IMR-90 (cell line): ENCODE results near the gene SEMA5A. TPM values are rescaled to one million over a fixed set of nuclear protein-coding genes. Genes with fewer than 3 reads are reported as not detected.
A peak's percentile ranks its signal among the peaks of the same experiment; 100 is the strongest.

ENCODE experiments used
- ATAC-seq: fragments of 200-7000 bp; cut with Tn5 transposase; 2 replicates; pipeline ENCODE4 v1.9.1; 2020; ENCODE audit warnings: low read depth, mild to moderate bottlenecking, moderate library complexity
- BruUV-seq: library from RNA; stranded (reverse); fragments of 400-500 nt; replicated peaks from 2 replicates; lab custom pipeline; 2021; lab: Mats Ljungman, UMichigan
- CTCF ChIA-PET: fragments of 300-600 bp; formaldehyde crosslinking; extraction: SDS; loops from one replicate; lab custom pipeline; 2021; ENCODE audit warnings: antibody characterized with exemption; lab: Yijun Ruan, JAX
- POLR2A ChIA-PET: fragments of 300-600 bp; sonication (Branson Sonifier 250); formaldehyde crosslinking; loops from one replicate; lab custom pipeline; 2022; ENCODE audit warnings: antibody characterized with exemption; ENCODE audit not compliant: unreplicated experiment; lab: Charles Lee
- DNase-seq: peaks from one replicate; pipeline ENCODE4 v3.0.0; 2013
- H2AFZ ChIP-seq: replicated peaks from 2 replicates; pipeline ENCODE3; 2013; ENCODE audit warnings: low read length, mild to moderate bottlenecking; ENCODE audit not compliant: poor library complexity
- H2AK5ac ChIP-seq: 2 replicates; pipeline ENCODE4 v1.6.1; 2013; ENCODE audit warnings: low read depth, low read length, inconsistent platforms
- H2AK9ac ChIP-seq: replicated peaks from 2 replicates; pipeline ENCODE3; 2013; ENCODE audit warnings: mild to moderate bottlenecking, low read depth, low read length, moderate library complexity; ENCODE audit not compliant: poor library complexity
- H2BK120ac ChIP-seq: 2 replicates; pipeline ENCODE4 v1.6.1; 2013; ENCODE audit warnings: low read depth, low read length, inconsistent platforms
- H2BK15ac ChIP-seq: 3 replicates; pipeline ENCODE4 v1.6.1; 2013; ENCODE audit warnings: low read depth, low read length, inconsistent platforms
- H2BK20ac ChIP-seq: 2 replicates; pipeline ENCODE4 v1.6.1; 2013; ENCODE audit warnings: low read depth, mild to moderate bottlenecking, inconsistent platforms, low read length, moderate library complexity
- H2BK5ac ChIP-seq: 2 replicates; pipeline ENCODE4 v1.6.1; 2013; ENCODE audit warnings: mild to moderate bottlenecking, low read depth, low read length, inconsistent platforms; ENCODE audit not compliant: poor library complexity, severe bottlenecking
- H3K14ac ChIP-seq: replicated peaks from 2 replicates; pipeline ENCODE4 v1.6.1; 2013; ENCODE audit warnings: low read depth, low read length, inconsistent platforms
- H3K18ac ChIP-seq: 2 replicates; pipeline ENCODE4 v1.6.1; 2013; ENCODE audit warnings: low read depth, low read length, control low read depth
- H3K23ac ChIP-seq: 2 replicates; pipeline ENCODE4 v1.6.1; 2013; ENCODE audit warnings: low read depth, low read length, inconsistent platforms
- H3K27ac ChIP-seq: 2 replicates; pipeline ENCODE4 v1.5.1; 2013; ENCODE audit warnings: mild to moderate bottlenecking, control low read depth, low read length; ENCODE audit not compliant: insufficient read depth
- H3K27me3 ChIP-seq: 2 replicates; pipeline ENCODE4 v1.6.1; 2013; ENCODE audit warnings: low read length; ENCODE audit not compliant: control insufficient read depth, insufficient read depth
- H3K36me3 ChIP-seq: 2 replicates; pipeline ENCODE4 v1.6.1; 2013; ENCODE audit warnings: low read length, mixed read lengths; ENCODE audit not compliant: control insufficient read depth, insufficient read depth
- H3K4ac ChIP-seq: 2 replicates; pipeline ENCODE4 v1.6.1; 2013; ENCODE audit warnings: low read depth, low read length, inconsistent platforms
- H3K4me1 ChIP-seq: 2 replicates; pipeline ENCODE4 v1.6.1; 2013; ENCODE audit warnings: low read length, mixed read lengths; ENCODE audit not compliant: control insufficient read depth, insufficient read depth
- H3K4me2 ChIP-seq: 2 replicates; pipeline ENCODE4 v1.6.1; 2013; ENCODE audit warnings: low read depth, mild to moderate bottlenecking, control low read depth, low read length, moderate library complexity
- H3K4me3 ChIP-seq: 2 replicates; pipeline ENCODE4 v1.5.1; 2013; ENCODE audit warnings: low read depth, mild to moderate bottlenecking, control low read depth, low read length, moderate library complexity; ENCODE audit not compliant: insufficient read depth
- H3K56ac ChIP-seq: 2 replicates; pipeline ENCODE4 v1.6.1; 2013; ENCODE audit warnings: low read length, inconsistent platforms; ENCODE audit not compliant: insufficient read depth; ENCODE audit errors: extremely low read depth
- H3K79me1 ChIP-seq, 2 experiments: 2 replicates each; pipeline ENCODE4 v1.6.1; 2013; ENCODE audit warnings: low read length in 2 of 2, inconsistent platforms in 1 of 2, low read depth in 1 of 2
- H3K9ac ChIP-seq: 2 replicates; pipeline ENCODE4 v1.6.1; 2013; ENCODE audit warnings: low read depth, low read length, control low read depth
- H3K9me1 ChIP-seq: 2 replicates; pipeline ENCODE4 v1.6.1; 2013; ENCODE audit warnings: low read length, inconsistent platforms; ENCODE audit not compliant: insufficient read depth
- H3K9me3 ChIP-seq: 2 replicates; pipeline ENCODE4 v1.6.1; 2013; ENCODE audit warnings: low read length; ENCODE audit not compliant: control insufficient read depth, insufficient read depth
- H4K20me1 ChIP-seq: 2 replicates; pipeline ENCODE4 v1.6.1; 2013; ENCODE audit warnings: low read length, inconsistent platforms; ENCODE audit not compliant: insufficient read depth
- H4K5ac ChIP-seq: 2 replicates; pipeline ENCODE4 v1.6.1; 2013; ENCODE audit warnings: mild to moderate bottlenecking, low read depth, low read length, control low read depth
- H4K8ac ChIP-seq, 2 experiments: 2 replicates each; pipeline ENCODE4 v1.6.1; 2013; ENCODE audit warnings: low read depth in 2 of 2, low read length in 2 of 2, control low read depth in 1 of 2, inconsistent platforms in 1 of 2
- H4K91ac ChIP-seq: 2 replicates; pipeline ENCODE4 v1.6.1; 2013; ENCODE audit warnings: low read depth, low read length, inconsistent platforms; ENCODE audit not compliant: insufficient read depth
- CEBPB ChIP-seq: IDR thresholded peaks from 2 replicates; pipeline ENCODE4 v1.6.1; 2012; ENCODE audit warnings: low read depth, low read length, improper control_type of control experiment
- CHD1 ChIP-seq: IDR thresholded peaks from 2 replicates; pipeline ENCODE4 v1.6.1; 2012; ENCODE audit warnings: low read depth, low read length, improper control_type of control experiment
- CTCF ChIP-seq: conservative IDR thresholded peaks from 2 replicates; pipeline ENCODE4 v1.5.1; 2012; ENCODE audit warnings: mild to moderate bottlenecking, low read depth, low read length, improper control_type of control experiment
- ELK1 ChIP-seq: fragments of 150-350 bp; IDR thresholded peaks from 2 replicates; pipeline ENCODE4 v1.6.1; 2016; ENCODE audit warnings: low read depth, mild to moderate bottlenecking, low read length, moderate library complexity, borderline replicate concordance
- MAFK ChIP-seq: IDR thresholded peaks from 2 replicates; pipeline ENCODE4 v1.6.1; 2012; ENCODE audit warnings: low read depth, low read length, improper control_type of control experiment
- MAZ ChIP-seq: IDR thresholded peaks from 2 replicates; pipeline ENCODE4 v1.6.1; 2012; ENCODE audit warnings: low read depth, mild to moderate bottlenecking, low read length, improper control_type of control experiment, moderate library complexity, borderline replicate concordance
- MXI1 ChIP-seq: IDR thresholded peaks from 2 replicates; pipeline ENCODE4 v1.6.1; 2012; ENCODE audit warnings: low read depth, mild to moderate bottlenecking, low read length, moderate library complexity, borderline replicate concordance
- NFE2L2 ChIP-seq: fragments of 150-350 bp; IDR thresholded peaks from 2 replicates; pipeline ENCODE4 v1.6.1; 2016; ENCODE audit warnings: low read depth, mild to moderate bottlenecking, low read length
- POLR2A ChIP-seq: IDR thresholded peaks from 2 replicates; pipeline ENCODE4 v1.6.1; 2012; ENCODE audit warnings: mild to moderate bottlenecking, low read depth, low read length
- RAD21 ChIP-seq: IDR thresholded peaks from 2 replicates; pipeline ENCODE4 v1.6.1; 2012; ENCODE audit warnings: low read length, improper control_type of control experiment
- RFX5 ChIP-seq: IDR thresholded peaks from 2 replicates; pipeline ENCODE4 v1.8.0; 2012; ENCODE audit warnings: low read depth, mild to moderate bottlenecking, low read length, moderate library complexity
- SMC3 ChIP-seq: fragments of 150-350 bp; IDR thresholded peaks from 2 replicates; pipeline ENCODE4 v1.6.1; 2016; ENCODE audit warnings: low read depth, mild to moderate bottlenecking, antibody characterized with exemption, low read length, moderate library complexity
- dilution Hi-C: fragments of 300-500 bp; cut with HindIII; formaldehyde crosslinking; loops from one replicate; pipeline ENCODE4 v1.14.3; 2018; ENCODE audit warnings: low sequenced_read_pairs; ENCODE audit not compliant: unreplicated experiment
- in situ Hi-C: fragments of 300-500 bp; cut with MboI; formaldehyde crosslinking; loops from 3 replicates; pipeline ENCODE4 v1.14.3; 2019; ENCODE audit warnings: low sequenced_read_pairs, inconsistent platforms, mixed read lengths
- intact Hi-C: fragments of 100-400 bp; cut with micrococcal nuclease; formaldehyde crosslinking; loops from 2 replicates; pipeline ENCODE4 v1.10.0; 2022
- polyA plus RNA-seq, 3 experiments: library from polyadenylated mRNA; depleted of rRNA; stranded (reverse); fragments of >200 nt; gene quantifications; 2 replicates each; pipeline ENCODE4 v1.2.3, GENCODE V29; 2012; ENCODE audit warnings: low replicate concordance in 1 of 3
- total RNA-seq: library from RNA; depleted of rRNA; stranded (reverse); fragments of >200 nt; gene quantifications from 2 replicates; pipeline ENCODE4 v1.2.3, GENCODE V29; 2012
- TF ChIP-seq, protein P1 (sequence below): fragments of 150-350 bp; IDR thresholded peaks from 2 replicates; pipeline ENCODE4 v1.6.1; 2017; ENCODE audit warnings: mild to moderate bottlenecking, antibody characterized with exemption, low read length, low read depth

SEMA5A gene
- total and polyA plus RNA-seq, 2 of the 4 experiments (the other 2 are of a cell fraction), result 8.2 to 9.9 TPM

DNA sequence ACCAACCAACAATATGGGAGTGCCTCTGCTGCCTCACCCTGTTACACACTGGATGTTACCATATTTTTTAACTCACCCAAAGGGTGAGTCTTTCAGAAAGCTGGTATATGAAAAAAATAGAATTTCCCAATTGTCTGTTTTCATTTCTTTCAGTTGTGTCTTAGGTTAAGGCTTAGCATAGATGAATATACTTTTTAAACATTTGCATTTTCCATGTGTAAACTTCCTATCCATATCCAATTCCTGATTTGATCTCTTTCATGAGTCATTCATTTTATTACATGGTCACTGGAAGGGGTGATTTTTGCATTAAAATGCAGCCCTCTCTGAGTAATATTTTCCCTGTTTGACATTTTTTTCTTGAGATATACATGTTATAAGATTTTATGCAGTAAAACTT lies 406.5 kb downstream of the SEMA5A start:
- no peak overlapping the region for H3K9ac ChIP-seq
- no peak overlapping the region for H4K8ac ChIP-seq
- TF ChIP-seq CEBPB (no peak), MXI1 (no peak), CHD1 (no peak), RAD21 (no peak), ELK1 (no peak), CTCF (no peak), RFX5 (no peak), NFE2L2 (no peak), MAZ (no peak), POLR2A (no peak), SMC3 (no peak), MAFK (no peak)
- TF ChIP-seq, protein P1, sequence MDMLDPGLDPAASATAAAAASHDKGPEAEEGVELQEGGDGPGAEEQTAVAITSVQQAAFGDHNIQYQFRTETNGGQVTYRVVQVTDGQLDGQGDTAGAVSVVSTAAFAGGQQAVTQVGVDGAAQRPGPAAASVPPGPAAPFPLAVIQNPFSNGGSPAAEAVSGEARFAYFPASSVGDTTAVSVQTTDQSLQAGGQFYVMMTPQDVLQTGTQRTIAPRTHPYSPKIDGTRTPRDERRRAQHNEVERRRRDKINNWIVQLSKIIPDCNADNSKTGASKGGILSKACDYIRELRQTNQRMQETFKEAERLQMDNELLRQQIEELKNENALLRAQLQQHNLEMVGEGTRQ, result no peak
- intact Hi-C loops, result no loop called here
- no peak overlapping the region for H3K14ac ChIP-seq
- H3K4me3 ChIP-seq, result no peak overlapping the region
- POLR2A ChIA-PET, result no interaction called here
- ATAC-seq, result no peak; the same call in 1 of the 2 replicates
- H3K4me2 ChIP-seq, result no peak overlapping the region
- H3K4me1 ChIP-seq, result no peaks in the 10 kb centered on the region
- H3K79me1 ChIP-seq, result no peaks in the 10 kb centered on the region
- H2AK9ac ChIP-seq, result no peak overlapping the region
- H2AK5ac ChIP-seq, result no peak overlapping the region
- no peaks in the 10 kb centered on the region for H3K27me3 ChIP-seq
- no peak overlapping the region for H2BK20ac ChIP-seq
- H3K9me1 ChIP-seq, result peaks cover 4% of the 10 kb centered on the region; the same call in 1 of the 2 replicates
- no peak overlapping the region for H2BK120ac ChIP-seq
- H3K36me3 ChIP-seq, result peaks cover 9% of the 10 kb centered on the region
- H3K4ac ChIP-seq, result no peak overlapping the region
- no TSS peak for BruUV-seq
- H4K91ac ChIP-seq, result no peak overlapping the region
- DNase-seq, result peak; percentile 28
- in situ Hi-C loops, result no loop called here
- dilution Hi-C loops, result no loop called here
- no peak overlapping the region for H3K23ac ChIP-seq
- H4K20me1 ChIP-seq, result no peaks in the 10 kb centered on the region
- H2BK5ac ChIP-seq, result no peak overlapping the region
- no peak overlapping the region for H2AFZ ChIP-seq
- CTCF ChIA-PET, result no interaction called here
- no peak overlapping the region for H2BK15ac ChIP-seq
- no peak overlapping the region for H3K27ac ChIP-seq
- no peak overlapping the region for H3K56ac ChIP-seq
- no peak overlapping the region for H4K5ac ChIP-seq
- no peak overlapping the region for H3K18ac ChIP-seq
- no peaks in the 10 kb centered on the region for H3K9me3 ChIP-seq
